Hepatocyte (in vitro differentiated cells): ENCODE results near the gene TAF5. TPM values are rescaled to one million over a fixed set of nuclear protein-coding genes. Genes with fewer than 3 reads are reported as not detected.
"Not testable (repeated sequence)": the region's sequence is repeated elsewhere in the genome, so short reads cannot be mapped to it uniquely, and the experiment has no call there.

Experiments used
- DNase-seq: peaks from one replicate; pipeline ENCODE4 v3.0.0-alpha.2; 2016; ENCODE audit warnings: low spot score
- H2AFZ ChIP-seq: fragments of 200-600 bp; sonication (generic); 2 replicates; pipeline ENCODE4 v1.6.0; 2016; ENCODE audit warnings: antibody characterized with exemption, mild to moderate bottlenecking
- H3K27ac ChIP-seq: fragments of 200-600 bp; sonication (generic); 2 replicates; pipeline ENCODE4 v1.5.1; 2016; ENCODE audit warnings: mild to moderate bottlenecking
- H3K27me3 ChIP-seq: fragments of 200-600 bp; sonication (generic); 2 replicates; pipeline ENCODE4 v1.6.1; 2016
- H3K36me3 ChIP-seq: fragments of 200-600 bp; sonication (generic); replicated peaks from 2 replicates; pipeline ENCODE4 v1.5.1; 2016; ENCODE audit warnings: low read depth; ENCODE audit not compliant: insufficient read depth
- H3K4me1 ChIP-seq: fragments of 200-600 bp; sonication (generic); 2 replicates; pipeline ENCODE4 v1.5.1; 2016; ENCODE audit warnings: mild to moderate bottlenecking, moderate library complexity; ENCODE audit not compliant: insufficient read depth
- H3K4me2 ChIP-seq: fragments of 200-600 bp; sonication (generic); 2 replicates; pipeline ENCODE4 v1.6.0; 2016
- H3K4me3 ChIP-seq: fragments of 200-600 bp; sonication (generic); 2 replicates; pipeline ENCODE4 v1.5.1; 2016; ENCODE audit warnings: mild to moderate bottlenecking
- H3K79me2 ChIP-seq: fragments of 200-600 bp; sonication (generic); 2 replicates; pipeline ENCODE4 v1.6.0; 2017; ENCODE audit warnings: mild to moderate bottlenecking
- H3K9me2 ChIP-seq: fragments of 200-600 bp; sonication (generic); replicated peaks from 2 replicates; pipeline ENCODE4 v1.6.0; 2017; ENCODE audit warnings: mild to moderate bottlenecking; ENCODE audit not compliant: insufficient read depth
- H3K9me3 ChIP-seq: fragments of 200-600 bp; sonication (generic); 2 replicates; pipeline ENCODE4 v1.5.1; 2016; ENCODE audit warnings: low read depth, mild to moderate bottlenecking
- H4K20me1 ChIP-seq: fragments of 200-600 bp; sonication (generic); 2 replicates; pipeline ENCODE4 v1.6.0; 2016; ENCODE audit warnings: mild to moderate bottlenecking; ENCODE audit not compliant: insufficient read depth, poor library complexity, severe bottlenecking
- CTCF ChIP-seq: fragments of 200-600 bp; sonication (generic); IDR thresholded peaks from 2 replicates; pipeline ENCODE4 v1.5.1; 2016; ENCODE audit warnings: antibody characterized with exemption, mild to moderate bottlenecking; ENCODE audit not compliant: poor library complexity
- EZH2 ChIP-seq: fragments of 200-600 bp; sonication (generic); IDR thresholded peaks from 2 replicates; pipeline ENCODE4 v1.6.1; 2016; ENCODE audit warnings: antibody characterized with exemption, mild to moderate bottlenecking, borderline replicate concordance
- EZH2phosphoT487 ChIP-seq: fragments of 200-600 bp; sonication (generic); IDR thresholded peaks from one replicate; pipeline ENCODE4 v1.6.1; 2018; ENCODE audit warnings: antibody characterized with exemption, mild to moderate bottlenecking, low read depth, moderate library complexity; ENCODE audit not compliant: unreplicated experiment, severe bottlenecking
- WGBS: methylation state at CpG from one replicate; pipeline ENCODE4 v1.1.6; 2016; ENCODE audit warnings: low lambda C conversion rate; ENCODE audit errors: missing lambda C conversion rate; 5-methylcytosine and 5-hydroxymethylcytosine counted together
- polyA plus RNA-seq: library from polyadenylated mRNA; unstranded; fragments of >200 nt; fragmentation: Nextera tagmentation; extraction: Ambion mirVana; gene quantifications from 2 replicates; pipeline ENCODE4 v1.2.1, GENCODE V29; 2016
- total RNA-seq: library from RNA; depleted of rRNA; stranded (reverse); fragments of >200 nt; gene quantifications from 2 replicates; pipeline ENCODE4 v1.2.3, GENCODE V29; 2014

The TAF5 gene
- total and polyA plus RNA-seq, 2 experiments from 2014 or later: 5.4 to 6.6 TPM

DNA sequence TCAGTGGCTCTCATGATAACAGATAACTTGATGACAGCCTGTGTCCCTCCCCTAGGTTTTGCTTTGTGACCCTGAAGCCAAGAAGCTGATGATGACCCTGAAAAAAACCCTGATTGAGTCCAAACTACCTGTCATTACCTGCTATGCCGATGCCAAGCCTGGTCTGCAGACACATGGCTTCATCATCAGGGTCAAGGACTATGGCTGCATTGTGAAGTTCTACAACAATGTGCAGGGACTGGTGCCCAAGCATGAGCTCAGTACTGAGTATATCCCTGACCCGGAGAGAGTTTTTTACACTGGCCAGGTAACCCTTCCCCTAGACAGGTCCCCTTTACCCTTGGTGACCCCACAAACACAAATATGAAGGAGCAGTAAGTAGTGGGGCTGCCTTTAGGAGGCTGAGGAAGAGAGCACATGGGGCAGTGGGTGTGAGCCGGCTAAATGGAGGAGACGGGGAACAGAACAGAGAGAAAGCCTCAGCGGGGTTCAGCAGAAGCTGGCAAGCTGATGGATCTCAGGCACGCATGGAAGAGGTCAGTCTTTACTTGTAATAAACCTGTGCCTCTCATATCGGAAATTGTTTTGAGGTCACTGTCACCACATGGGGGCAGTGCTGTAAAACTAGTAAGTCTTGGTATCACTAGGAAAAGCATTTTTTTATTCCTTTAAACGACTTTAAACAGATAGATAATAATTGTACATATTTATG lies 48.8 kb downstream of the TAF5 start:
- no peaks in the 10 kb centered on the region for H3K36me3 ChIP-seq
- peak; percentile 77 for DNase-seq

GRCh38 chr10:103417148-103417469 lies 49.3 kb downstream of the TAF5 start:
- not testable (repeated sequence) for H3K9me3 ChIP-seq, DNase-seq, H3K27ac ChIP-seq, H3K79me2 ChIP-seq, H2AFZ ChIP-seq, H3K9me2 ChIP-seq, H3K4me1 ChIP-seq, H3K36me3 ChIP-seq, H3K4me2 ChIP-seq, H4K20me1 ChIP-seq, H3K4me3 ChIP-seq, H3K27me3 ChIP-seq
- WGBS: 95% methylated on average over 5 of the region's 5 CpGs

More for the DNA sequence above, 48.8 kb downstream of the TAF5 start:
- H3K9me3 ChIP-seq: no peaks in the 10 kb centered on the region
- peak; percentile 65 for TF ChIP-seq CTCF
- TF ChIP-seq EZH2phosphoT487: no peak
- H3K9me2 ChIP-seq: no peaks in the 10 kb centered on the region
- WGBS: 74% methylated on average over 8 of the region's 8 CpGs
- no peaks in the 10 kb centered on the region for H3K79me2 ChIP-seq
- H3K4me1 ChIP-seq: no peaks in the 10 kb centered on the region
- H3K4me3 ChIP-seq: no peak overlapping the region
- H2AFZ ChIP-seq: no peak overlapping the region
- H3K27ac ChIP-seq: no peak overlapping the region
- H3K27me3 ChIP-seq: no peaks in the 10 kb centered on the region
- H4K20me1 ChIP-seq: no peaks in the 10 kb centered on the region
- H3K4me2 ChIP-seq: no peak overlapping the region

GRCh38 chr10:103417601-103418000 lies 49.8 kb downstream of the TAF5 start:
- Histone ChIP-seq H3K4me3 (no peak overlapping the region), H3K36me3 (no peaks in the 10 kb centered on the region)

DNA sequence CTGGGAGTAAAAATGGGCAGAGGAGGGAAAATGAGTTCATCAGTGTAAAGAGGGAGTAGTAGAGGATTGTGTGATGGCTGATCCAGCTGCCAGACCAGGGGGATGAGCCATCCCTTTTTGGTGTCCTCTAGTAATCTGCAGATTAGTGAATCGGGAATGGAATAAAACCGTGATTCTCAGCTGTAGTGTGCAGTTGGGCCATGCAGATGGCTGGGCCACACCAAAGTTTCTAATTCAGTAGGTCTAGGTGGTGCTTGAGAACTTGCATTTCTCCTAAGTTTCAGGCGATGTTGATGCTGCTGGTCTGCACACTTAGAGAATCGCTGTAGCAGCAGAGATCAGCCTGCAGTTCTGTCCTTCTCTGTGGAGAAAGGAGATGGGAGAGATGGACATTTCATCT lies 51.3 kb downstream of the TAF5 start:
- no peak for TF ChIP-seq EZH2
- TF ChIP-seq CTCF: no peak
- TF ChIP-seq EZH2phosphoT487: no peak
- no peaks in the 10 kb centered on the region for H3K4me1 ChIP-seq
- H3K4me3 ChIP-seq: no peak overlapping the region
- no peaks in the 10 kb centered on the region for H3K36me3 ChIP-seq
- H2AFZ ChIP-seq: no peak overlapping the region
- WGBS: 96% methylated on average over 4 of the region's 4 CpGs
- H3K9me3 ChIP-seq: no peaks in the 10 kb centered on the region
- H3K9me2 ChIP-seq: no peaks in the 10 kb centered on the region
- no peaks in the 10 kb centered on the region for H3K27me3 ChIP-seq
- H3K27ac ChIP-seq: no peak overlapping the region
- no peaks in the 10 kb centered on the region for H3K79me2 ChIP-seq
- no peak for DNase-seq
- no peak overlapping the region for H3K4me2 ChIP-seq
- H4K20me1 ChIP-seq: no peaks in the 10 kb centered on the region

More at GRCh38 chr10:103417601-103418000, 49.8 kb downstream of the TAF5 start:
- H2AFZ ChIP-seq: no peak overlapping the region
- no peak overlapping the region for H3K27ac ChIP-seq
- no peaks in the 10 kb centered on the region for H3K9me2 ChIP-seq
- no peaks in the 10 kb centered on the region for H4K20me1 ChIP-seq
- no peaks in the 10 kb centered on the region for H3K9me3 ChIP-seq
- no peak for DNase-seq
- H3K4me1 ChIP-seq: no peaks in the 10 kb centered on the region
- H3K79me2 ChIP-seq: no peaks in the 10 kb centered on the region
- 98% methylated on average over 5 of the region's 5 CpGs for WGBS
- H3K27me3 ChIP-seq: no peaks in the 10 kb centered on the region
- no peak for TF ChIP-seq CTCF
- no peak for TF ChIP-seq EZH2
- TF ChIP-seq EZH2phosphoT487: no peak
- H3K4me2 ChIP-seq: no peak overlapping the region
